Karpas-422 (cell line): ENCODE results near the gene TLL1. TPM values are rescaled to one million over a fixed set of nuclear protein-coding genes. Genes with fewer than 3 reads are reported as not detected.

Experiments
- DNase-seq: peaks from one replicate; pipeline ENCODE4 v3.0.0-alpha.2; 2015
- H2AFZ ChIP-seq: fragments of 200-600 bp; sonication (generic); 2 replicates; pipeline ENCODE4 v1.6.1; 2014; ENCODE audit warnings: antibody characterized with exemption, low read length, mixed read lengths
- H3K27ac ChIP-seq: fragments of 200-600 bp; sonication (generic); 2 replicates; pipeline ENCODE4 v1.5.1; 2014; ENCODE audit warnings: mild to moderate bottlenecking, low read length, moderate library complexity
- H3K27me3 ChIP-seq: fragments of 200-600 bp; sonication (generic); 2 replicates; pipeline ENCODE4 v1.6.1; 2014; ENCODE audit warnings: low read length, mixed read lengths
- H3K36me3 ChIP-seq: fragments of 200-600 bp; sonication (generic); 2 replicates; pipeline ENCODE4 v1.6.1; 2014; ENCODE audit warnings: low read length, mixed read lengths; ENCODE audit not compliant: insufficient read depth
- H3K4me1 ChIP-seq: fragments of 200-600 bp; sonication (generic); 2 replicates; pipeline ENCODE4 v1.6.1; 2014; ENCODE audit warnings: mild to moderate bottlenecking, low read length, mixed read lengths
- H3K4me2 ChIP-seq: fragments of 200-600 bp; sonication (generic); 2 replicates; pipeline ENCODE4 v1.6.1; 2014; ENCODE audit warnings: low read length, low read depth, mild to moderate bottlenecking; ENCODE audit not compliant: poor library complexity, severe bottlenecking
- H3K4me3 ChIP-seq: fragments of 200-600 bp; sonication (generic); 2 replicates; pipeline ENCODE4 v1.5.1; 2014; ENCODE audit warnings: mild to moderate bottlenecking, antibody characterized with exemption, low read length, mixed read lengths
- H3K79me2 ChIP-seq: fragments of 200-600 bp; sonication (generic); 2 replicates; pipeline ENCODE4 v1.6.1; 2014; ENCODE audit warnings: mild to moderate bottlenecking, low read length, mixed read lengths
- H3K9ac ChIP-seq: fragments of 200-600 bp; sonication (generic); 2 replicates; pipeline ENCODE4 v1.6.0; 2014; ENCODE audit warnings: low read length
- H3K9me2 ChIP-seq: fragments of 200-600 bp; sonication (generic), shearing (Covaris generic); replicated peaks from 2 replicates; pipeline ENCODE4 v1.6.0; 2014; ENCODE audit warnings: mild to moderate bottlenecking, low read length, moderate library complexity; ENCODE audit not compliant: insufficient read depth
- H3K9me3 ChIP-seq: fragments of 300-700, 200-600 bp; sonication (generic); 2 replicates; pipeline ENCODE4 v1.6.1; 2014; ENCODE audit warnings: low read length, mixed read lengths
- H4K20me1 ChIP-seq: fragments of 200-600 bp; sonication (generic); 2 replicates; pipeline ENCODE4 v1.6.1; 2014; ENCODE audit warnings: mild to moderate bottlenecking, antibody characterized with exemption, low read length, low read depth; ENCODE audit not compliant: insufficient read depth
- total RNA-seq: library from RNA; depleted of rRNA; stranded (reverse); fragments of >200 nt; shearing (Covaris generic); gene quantifications from 2 replicates; pipeline ENCODE4 v1.2.3, GENCODE V29; 2014; ENCODE audit warnings: low replicate concordance

Gene TLL1
- total RNA-seq, 1 experiment from 2014 or later, result not detected

GRCh38 chr4:165967486-165967885 is 94.4 kb downstream of the TLL1 start:
- Histone ChIP-seq H3K79me2 (no peaks in the 10 kb centered on the region), H4K20me1 (no peaks in the 10 kb centered on the region), H3K4me2 (no peak overlapping the region), H3K4me1 (no peaks in the 10 kb centered on the region), H3K4me3 (no peak overlapping the region), H3K36me3 (no peaks in the 10 kb centered on the region), H3K9me2 (no peaks in the 10 kb centered on the region), H2AFZ (no peak overlapping the region), H3K9me3 (no peaks in the 10 kb centered on the region; the same call in 1 of the 2 replicates), H3K9ac (no peak overlapping the region), H3K27me3 (no peaks in the 10 kb centered on the region), H3K27ac (no peak overlapping the region)
- DNase-seq, result no peak

GRCh38 chr4:165970703-165971420 is 97.8 kb downstream of the TLL1 start:
- H3K4me3 ChIP-seq, result no peak overlapping the region
- peaks cover 3% of the 10 kb centered on the region; the same call in 1 of the 2 replicates for H3K9me3 ChIP-seq
- H3K9ac ChIP-seq, result no peak overlapping the region
- no peaks in the 10 kb centered on the region for H4K20me1 ChIP-seq
- no peak overlapping the region for H3K4me2 ChIP-seq
- no peaks in the 10 kb centered on the region for H3K79me2 ChIP-seq
- H3K27ac ChIP-seq, result no peak overlapping the region
- H3K27me3 ChIP-seq, result no peaks in the 10 kb centered on the region
- no peak for DNase-seq
- no peaks in the 10 kb centered on the region for H3K9me2 ChIP-seq
- no peak overlapping the region for H2AFZ ChIP-seq
- H3K4me1 ChIP-seq, result no peaks in the 10 kb centered on the region
- H3K36me3 ChIP-seq, result no peaks in the 10 kb centered on the region

GRCh38 chr4:165971446-165971845 is 98.4 kb downstream of the TLL1 start:
- no peak overlapping the region for H3K9ac ChIP-seq
- H4K20me1 ChIP-seq, result no peaks in the 10 kb centered on the region
- H3K4me1 ChIP-seq, result no peaks in the 10 kb centered on the region
- H3K9me3 ChIP-seq, result peaks cover 3% of the 10 kb centered on the region; the same call in 1 of the 2 replicates
- H2AFZ ChIP-seq, result no peak overlapping the region
- DNase-seq, result no peak
- no peaks in the 10 kb centered on the region for H3K9me2 ChIP-seq
- H3K27ac ChIP-seq, result no peak overlapping the region
- no peaks in the 10 kb centered on the region for H3K36me3 ChIP-seq
- no peaks in the 10 kb centered on the region for H3K27me3 ChIP-seq
- H3K4me3 ChIP-seq, result no peak overlapping the region
- H3K4me2 ChIP-seq, result no peak overlapping the region
- no peaks in the 10 kb centered on the region for H3K79me2 ChIP-seq

DNA sequence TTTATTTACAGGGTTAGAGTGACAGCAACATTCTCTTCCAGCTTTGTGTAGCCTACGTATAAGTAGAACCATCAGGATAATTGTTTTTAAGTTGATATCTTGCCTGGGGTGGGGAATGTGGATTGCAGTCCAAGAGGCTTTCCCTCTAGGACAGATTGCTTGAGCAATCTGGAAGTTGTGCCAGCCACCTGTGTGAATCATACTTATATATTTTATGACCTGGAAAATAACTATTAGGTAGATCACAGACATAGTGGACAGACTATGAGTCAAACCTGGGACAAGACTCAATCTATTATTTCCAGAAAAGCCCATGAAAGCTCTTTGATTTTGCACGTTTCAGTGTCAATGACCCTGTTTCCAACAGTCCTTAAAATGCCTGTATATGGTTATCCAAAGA is 98.9 kb downstream of the TLL1 start:
- H3K27me3 ChIP-seq, result no peaks in the 10 kb centered on the region
- no peaks in the 10 kb centered on the region for H3K36me3 ChIP-seq
- peaks cover 3% of the 10 kb centered on the region; the same call in 1 of the 2 replicates for H3K9me3 ChIP-seq

GRCh38 chr4:165972747-165973146 is 99.7 kb downstream of the TLL1 start:
- no peak overlapping the region for H3K4me3 ChIP-seq
- H3K9ac ChIP-seq, result no peak overlapping the region
- H3K79me2 ChIP-seq, result no peaks in the 10 kb centered on the region
- no peaks in the 10 kb centered on the region for H3K9me2 ChIP-seq
- peaks cover 3% of the 10 kb centered on the region; the same call in 1 of the 2 replicates for H3K9me3 ChIP-seq
- H4K20me1 ChIP-seq, result no peaks in the 10 kb centered on the region
- no peaks in the 10 kb centered on the region for H3K27me3 ChIP-seq
- H3K4me2 ChIP-seq, result no peak overlapping the region
- no peak overlapping the region for H2AFZ ChIP-seq
- H3K36me3 ChIP-seq, result no peaks in the 10 kb centered on the region
- H3K4me1 ChIP-seq, result no peaks in the 10 kb centered on the region
- no peak overlapping the region for H3K27ac ChIP-seq
- DNase-seq, result no peak

More for the DNA sequence above, 98.9 kb downstream of the TLL1 start:
- H4K20me1 ChIP-seq, result no peaks in the 10 kb centered on the region
- no peaks in the 10 kb centered on the region for H3K79me2 ChIP-seq
- no peak for DNase-seq
- H3K9me2 ChIP-seq, result no peaks in the 10 kb centered on the region
- no peak overlapping the region for H3K4me3 ChIP-seq
- no peak overlapping the region for H2AFZ ChIP-seq
- no peak overlapping the region for H3K4me2 ChIP-seq
- no peaks in the 10 kb centered on the region for H3K4me1 ChIP-seq
- no peak overlapping the region for H3K9ac ChIP-seq
- H3K27ac ChIP-seq, result no peak overlapping the region

GRCh38 chr4:165982934-165983333 is 109.9 kb downstream of the TLL1 start:
- no peak overlapping the region for H3K27ac ChIP-seq
- DNase-seq, result no peak
- H3K36me3 ChIP-seq, result no peaks in the 10 kb centered on the region
- no peak overlapping the region for H3K4me2 ChIP-seq
- no peaks in the 10 kb centered on the region for H3K4me1 ChIP-seq
- no peak overlapping the region for H3K4me3 ChIP-seq
- H4K20me1 ChIP-seq, result no peaks in the 10 kb centered on the region
- no peaks in the 10 kb centered on the region for H3K9me2 ChIP-seq
- no peak overlapping the region for H3K9ac ChIP-seq
- H3K79me2 ChIP-seq, result no peaks in the 10 kb centered on the region
- no peaks in the 10 kb centered on the region for H3K27me3 ChIP-seq
- H3K9me3 ChIP-seq, result no peaks in the 10 kb centered on the region
- no peak overlapping the region for H2AFZ ChIP-seq

- Histone ChIP-seq H3K36me3 (no peaks in the 10 kb centered on the region), H4K20me1 (no peaks in the 10 kb centered on the region), H3K79me2 (no peaks in the 10 kb centered on the region), H3K27ac (no peak overlapping the region), H3K4me1 (no peaks in the 10 kb centered on the region), H3K9me2 (no peaks in the 10 kb centered on the region), H3K9ac (no peak overlapping the region), H2AFZ (no peak overlapping the region), H3K4me2 (no peak overlapping the region), H3K27me3 (no peaks in the 10 kb centered on the region), H3K4me3 (no peak overlapping the region), H3K9me3 (no peaks in the 10 kb centered on the region)
- no peak for DNase-seq
Observed at GRCh38 chr4:165986956-165987698, 114.1 kb downstream of the TLL1 start.

GRCh38 chr4:165991325-165992180 is 118.5 kb downstream of the TLL1 start:
- Histone ChIP-seq H2AFZ (no peak overlapping the region), H3K36me3 (no peaks in the 10 kb centered on the region), H3K27me3 (no peaks in the 10 kb centered on the region), H3K79me2 (no peaks in the 10 kb centered on the region), H3K9ac (no peak overlapping the region), H3K4me1 (no peaks in the 10 kb centered on the region), H4K20me1 (no peaks in the 10 kb centered on the region), H3K9me3 (0 out of 2 replicates have a peak, but pooled peaks cover 4% of the 10 kb centered on the region), H3K9me2 (no peaks in the 10 kb centered on the region), H3K27ac (no peak overlapping the region), H3K4me2 (no peak overlapping the region), H3K4me3 (no peak overlapping the region)
- DNase-seq, result no peak
